ENCODE results near the gene SOWAHD.
"Not testable (repeated sequence)": the region's sequence is repeated elsewhere in the genome, so short reads cannot be mapped to it uniquely, and the experiment has no call there.

Gene SOWAHD, protein sequence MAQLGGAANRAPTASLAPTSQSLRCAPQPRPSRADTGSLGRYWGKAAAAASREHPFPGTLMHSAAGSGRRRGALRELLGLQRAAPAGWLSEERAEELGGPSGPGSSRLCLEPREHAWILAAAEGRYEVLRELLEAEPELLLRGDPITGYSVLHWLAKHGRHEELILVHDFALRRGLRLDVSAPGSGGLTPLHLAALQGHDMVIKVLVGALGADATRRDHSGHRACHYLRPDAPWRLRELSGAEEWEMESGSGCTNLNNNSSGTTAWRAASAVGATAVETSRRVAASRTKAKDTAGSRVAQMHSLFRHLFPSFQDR

DNA sequence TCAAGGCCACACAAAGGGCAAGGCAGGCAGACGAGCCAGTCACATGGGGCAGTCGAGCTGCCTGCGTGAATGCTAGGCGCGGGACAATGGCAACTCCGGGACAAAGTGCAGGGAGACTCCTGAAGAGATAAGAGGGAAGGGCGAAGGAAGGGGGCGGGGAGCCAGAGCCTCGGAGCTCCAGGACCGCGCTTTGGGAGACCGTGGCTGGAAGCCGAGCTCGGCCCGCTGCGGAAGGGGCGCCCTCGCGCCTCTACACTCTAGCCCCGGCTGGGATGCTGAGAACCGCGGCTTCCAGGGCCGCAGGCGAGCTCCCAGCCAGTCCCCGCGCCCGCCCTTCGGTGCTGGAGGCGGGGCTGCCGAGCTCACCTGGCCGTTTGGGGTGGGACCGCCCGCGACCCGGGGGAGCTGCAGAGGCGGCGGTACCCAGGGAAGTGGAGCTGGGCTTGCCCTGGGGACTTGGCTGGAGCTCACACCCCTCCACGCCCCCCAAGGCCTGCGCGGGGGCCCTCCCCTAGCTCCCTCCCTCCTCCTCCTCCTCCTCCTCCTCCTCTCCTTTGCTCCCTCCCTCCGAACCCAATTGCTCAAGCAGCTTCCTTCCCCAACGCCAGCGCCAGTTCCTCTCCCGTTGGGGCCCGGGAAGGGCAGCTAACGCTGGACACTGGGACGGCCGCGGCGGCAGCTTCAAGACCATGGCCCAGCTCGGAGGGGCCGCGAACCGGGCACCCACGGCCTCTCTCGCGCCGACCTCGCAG lies at the start of gene SOWAHD:
SOWAHD (plus strand) TSS at position 610 of the 752 bp plus-strand sequence; CDS start at position 690, 80 bp downstream.
- DNase-seq (ENCODE audit: low read depth in 3 of 3), result no peak

DNA sequence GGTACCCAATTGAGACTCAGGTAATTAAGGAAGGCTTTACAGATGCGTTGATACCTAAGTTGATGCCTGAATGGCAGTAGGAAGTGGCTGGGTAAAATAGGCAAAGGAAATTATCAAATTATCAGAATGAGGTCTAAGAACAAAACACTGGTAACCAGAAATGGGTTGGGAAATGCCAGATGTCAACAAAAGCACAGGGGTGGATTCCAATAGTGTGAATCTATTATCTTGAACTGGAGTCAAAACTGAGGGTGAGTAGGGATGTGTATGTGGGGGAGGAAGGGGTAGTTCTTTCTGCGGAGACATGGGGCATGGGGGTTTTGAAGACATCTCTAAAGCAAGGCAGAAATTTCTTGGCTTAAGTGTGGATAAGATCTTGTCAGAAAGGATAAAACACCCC lies 49.5 kb upstream of the SOWAHD start:
- DNase-seq (ENCODE audit: low read depth in 3 of 3), result no peak

DNA sequence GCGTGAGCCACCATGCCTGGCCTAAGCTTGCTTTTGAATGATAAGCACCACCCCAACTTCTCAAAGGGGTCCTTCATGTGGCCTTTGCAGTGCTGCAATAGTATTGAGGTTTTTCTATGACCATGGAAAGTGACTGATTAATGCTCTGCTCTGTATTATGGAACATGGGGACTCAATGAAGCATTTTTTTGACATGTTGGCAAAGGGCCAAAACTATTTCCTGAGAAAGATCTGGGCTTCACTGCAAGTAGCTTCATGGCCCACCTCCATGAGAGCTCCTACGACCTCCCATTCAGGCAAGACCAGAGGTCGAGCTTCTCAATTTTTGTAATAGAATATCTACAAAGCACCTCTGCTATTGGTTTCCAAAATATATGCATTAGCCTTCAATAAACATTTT lies 48.8 kb upstream of the SOWAHD start:
- no peak for DNase-seq (ENCODE audit: low read depth in 3 of 3)

DNA sequence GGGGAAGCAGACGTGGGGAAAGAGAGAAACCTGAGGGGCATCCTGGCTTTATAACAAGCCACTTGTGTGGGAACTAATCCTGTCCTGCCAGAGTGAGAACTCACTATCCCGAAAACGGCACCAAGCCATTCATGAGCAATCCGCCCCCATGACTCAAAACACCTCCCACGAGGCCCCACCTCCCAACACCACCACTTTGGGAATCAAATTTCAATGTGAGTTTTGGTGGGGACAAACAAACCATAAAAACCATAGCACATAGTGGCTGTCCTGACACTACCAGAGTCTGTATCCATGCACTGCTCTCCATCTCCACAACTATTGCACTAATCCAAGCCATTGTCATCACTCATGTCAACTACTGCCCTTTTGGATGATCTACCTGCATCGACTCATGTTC lies 36.9 kb upstream of the SOWAHD start:
- DNase-seq (ENCODE audit: low read depth in 3 of 3), result no peak

DNA sequence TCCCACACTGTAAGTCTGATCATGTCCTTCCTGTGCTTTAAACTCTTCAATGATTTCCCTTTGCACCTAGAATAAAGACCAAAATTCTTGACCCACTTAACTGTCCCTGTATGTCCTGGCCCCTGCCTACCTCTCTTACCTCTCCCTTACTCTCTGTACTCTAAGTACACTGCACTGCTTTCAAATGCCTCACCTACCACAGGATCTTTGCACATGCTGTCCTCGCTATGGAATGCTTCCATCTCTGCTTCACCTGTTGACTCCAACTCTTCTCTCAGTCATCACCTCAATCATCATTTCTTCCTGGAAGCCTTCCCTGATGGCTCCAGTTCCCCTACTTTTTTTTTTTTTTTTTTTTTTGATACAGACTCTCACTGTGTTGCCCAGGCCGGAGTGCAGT lies 36.5 kb upstream of the SOWAHD start:
- DNase-seq (ENCODE audit: low read depth in 3 of 3), result no peak

DNA sequence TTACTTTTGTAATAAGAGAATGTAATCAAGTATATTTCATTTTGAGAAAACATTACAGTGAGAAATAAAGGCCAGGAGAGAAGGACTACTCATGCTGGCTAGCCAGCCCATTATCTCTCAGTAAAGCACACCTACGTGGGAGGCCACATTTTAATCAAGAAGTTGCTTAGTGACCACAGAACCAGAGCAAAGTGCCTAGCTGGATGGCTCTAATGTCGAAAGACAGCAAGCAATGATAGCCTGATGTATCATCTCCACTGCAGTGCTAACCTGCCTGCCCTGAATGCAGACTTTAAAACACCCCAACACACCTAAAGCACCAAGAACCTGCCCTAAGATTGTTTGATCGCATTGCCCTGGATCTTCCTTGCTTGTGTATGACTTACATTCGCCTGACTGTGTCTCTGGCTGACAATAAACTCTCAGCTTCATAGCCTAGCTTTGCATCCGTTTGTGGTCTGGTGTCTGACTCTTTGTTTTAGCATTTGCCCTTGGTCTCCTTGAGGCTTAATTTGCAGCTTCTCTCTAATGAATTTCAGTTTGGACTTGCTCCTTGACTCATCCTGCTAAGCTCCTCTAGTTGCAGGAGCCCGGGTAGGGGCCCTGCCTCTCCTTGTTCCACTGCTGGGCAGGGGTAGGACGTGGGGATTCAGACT lies 31.4 kb upstream of the SOWAHD start:
- no peak for DNase-seq (ENCODE audit: low read depth in 3 of 3)

DNA sequence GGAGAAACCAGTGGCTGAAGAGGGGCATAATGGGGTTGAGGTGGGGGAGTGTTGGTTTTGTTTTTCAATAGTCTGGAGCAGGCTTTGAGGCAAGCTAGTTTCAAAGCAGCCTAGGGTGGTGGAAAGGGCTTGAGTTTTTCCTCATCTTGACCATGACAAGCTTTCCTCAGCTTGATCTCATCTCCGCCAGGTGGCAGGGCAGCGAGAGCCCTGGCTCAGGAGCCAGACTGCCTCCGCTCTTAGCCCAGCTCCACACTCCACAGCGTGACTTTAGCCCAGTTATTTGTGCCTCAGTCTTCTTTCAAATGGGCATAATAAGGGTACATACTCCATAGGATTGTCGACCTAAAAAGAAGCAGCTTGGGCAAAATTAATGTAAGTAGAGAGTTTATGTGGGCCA lies 29.9 kb upstream of the SOWAHD start:
- no peak for DNase-seq (ENCODE audit: low read depth in 3 of 3)

DNA sequence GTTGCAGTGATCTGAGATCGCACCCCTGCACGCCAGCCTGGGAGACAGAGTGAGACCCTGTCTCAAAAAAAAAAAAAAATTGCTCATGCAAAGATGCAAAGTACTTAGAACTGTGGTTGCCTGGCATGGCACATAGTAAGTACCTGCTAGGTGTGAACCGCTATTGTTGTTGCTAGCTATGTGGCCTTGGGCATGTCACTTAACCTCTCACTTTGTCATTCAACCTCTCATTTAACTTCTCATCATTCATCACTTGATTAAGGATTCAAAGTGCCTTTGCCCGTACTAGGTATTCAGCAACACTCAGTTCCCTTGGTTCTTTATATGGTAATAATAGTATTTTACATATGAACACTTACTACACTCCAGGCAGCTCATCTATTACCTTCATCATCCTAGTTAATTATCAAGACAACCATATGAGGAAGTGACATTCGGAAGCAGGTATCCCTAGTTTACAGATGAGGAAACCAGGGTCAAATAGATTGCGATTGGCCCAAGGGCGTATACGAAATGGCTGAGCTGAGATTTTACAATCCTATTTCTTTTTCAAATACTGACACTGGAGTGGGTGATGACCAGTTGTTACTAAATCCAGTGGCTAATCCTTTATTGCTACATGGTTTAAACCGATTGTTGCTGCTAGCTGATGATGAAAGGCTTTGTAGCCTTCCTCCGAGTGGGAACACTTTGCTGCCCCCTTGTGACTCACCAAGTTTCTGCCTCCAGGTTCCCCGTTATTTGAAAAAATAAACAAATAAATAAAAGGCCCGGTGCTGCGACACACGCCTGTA lies 28.8 kb upstream of the SOWAHD start:
- DNase-seq (ENCODE audit: low read depth in 3 of 3), result peak; percentile 14 to 61 (median 20)

DNA sequence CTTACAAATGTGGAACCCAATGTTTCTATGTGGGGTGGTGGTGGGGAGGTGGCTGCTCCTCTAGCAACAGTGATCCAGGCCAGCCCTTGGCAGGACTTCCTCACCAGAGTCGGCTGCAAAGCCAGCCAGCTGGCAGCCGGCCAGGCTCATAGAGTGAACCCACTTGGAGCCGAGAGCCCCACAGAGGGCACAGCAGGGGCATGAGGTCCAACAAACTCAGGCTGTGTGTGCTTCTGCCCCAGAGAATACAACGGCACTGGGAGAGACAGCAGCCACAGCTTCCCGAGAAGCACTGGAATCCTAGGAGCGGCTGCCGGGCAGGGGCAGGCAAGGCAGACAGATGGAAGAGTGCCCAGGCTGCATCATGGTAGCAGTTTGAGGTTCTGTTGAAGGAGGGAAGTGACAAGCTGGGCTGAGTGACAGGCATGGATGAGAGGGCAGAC lies 23.5 kb upstream of the SOWAHD start:
- DNase-seq (ENCODE audit: low read depth in 3 of 3), result no peak

DNA sequence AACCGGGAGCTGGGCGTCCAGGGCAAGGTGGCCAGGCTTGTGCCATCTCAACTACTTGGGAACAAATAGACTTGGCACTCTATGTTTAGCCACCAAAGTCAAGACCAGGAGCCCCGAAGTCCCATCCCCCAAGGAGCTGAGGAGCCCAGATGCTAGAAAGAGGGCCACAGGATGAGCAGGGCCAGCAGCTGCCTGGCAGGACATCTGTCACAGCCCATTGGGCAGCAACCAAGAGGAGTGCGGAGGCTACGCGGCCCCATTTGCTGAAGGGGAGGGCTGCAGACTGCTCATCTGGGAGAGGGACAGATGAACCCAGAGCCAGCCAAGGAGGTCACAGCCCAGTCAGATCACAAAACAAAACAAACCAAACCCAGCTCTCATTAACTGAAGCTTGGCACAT lies 22.9 kb upstream of the SOWAHD start:
- DNase-seq (ENCODE audit: low read depth in 3 of 3), result no peak

DNA sequence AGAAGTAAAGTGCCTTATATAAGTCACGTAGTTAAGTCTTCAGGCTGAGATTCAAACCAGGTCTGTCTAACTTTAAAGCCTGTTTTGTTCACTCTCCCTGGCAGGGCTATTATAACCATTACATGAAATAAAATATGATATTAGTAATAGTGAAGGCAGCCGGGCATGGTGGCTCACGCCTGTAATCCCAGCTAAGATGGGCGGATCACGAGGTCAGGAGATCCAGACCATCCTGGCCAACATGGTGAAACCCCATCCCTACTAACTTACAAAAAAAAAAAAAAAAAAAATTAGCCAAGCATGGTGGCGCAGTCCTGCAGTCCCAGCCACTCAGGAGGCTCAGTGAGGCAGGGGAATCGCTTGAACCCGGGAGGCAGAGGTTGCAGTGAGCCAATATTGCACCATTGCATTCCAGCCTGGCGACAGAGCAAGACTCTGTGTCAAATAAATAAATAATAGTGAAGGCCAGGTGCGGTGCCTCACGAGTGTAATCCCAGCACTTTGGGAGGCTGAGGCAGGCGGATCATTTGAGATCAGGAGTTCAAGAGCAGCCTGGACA lies 22.1 kb upstream of the SOWAHD start:
- DNase-seq (ENCODE audit: low read depth in 3 of 3), result no peak

DNA sequence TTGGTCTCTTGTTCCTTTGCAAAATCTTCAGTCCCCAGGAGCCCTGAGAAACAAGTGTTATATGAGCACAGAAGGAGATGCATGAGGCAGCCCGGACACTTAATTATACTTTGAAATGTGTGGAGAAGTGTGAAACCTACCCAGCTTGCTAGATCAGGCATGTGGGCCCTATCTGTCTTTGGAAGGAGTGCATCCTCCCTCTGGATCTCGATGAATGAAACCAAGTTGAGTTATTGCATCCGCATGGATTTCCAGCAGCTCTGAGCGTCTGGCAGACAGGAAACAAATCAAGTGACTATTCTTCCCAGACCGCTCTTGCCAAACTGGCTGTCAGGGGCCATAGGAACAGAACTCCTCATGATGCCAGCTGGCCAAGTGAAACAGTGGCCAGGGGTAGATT lies 19.6 kb upstream of the SOWAHD start:
- no peak for DNase-seq (ENCODE audit: low read depth in 3 of 3)

DNA sequence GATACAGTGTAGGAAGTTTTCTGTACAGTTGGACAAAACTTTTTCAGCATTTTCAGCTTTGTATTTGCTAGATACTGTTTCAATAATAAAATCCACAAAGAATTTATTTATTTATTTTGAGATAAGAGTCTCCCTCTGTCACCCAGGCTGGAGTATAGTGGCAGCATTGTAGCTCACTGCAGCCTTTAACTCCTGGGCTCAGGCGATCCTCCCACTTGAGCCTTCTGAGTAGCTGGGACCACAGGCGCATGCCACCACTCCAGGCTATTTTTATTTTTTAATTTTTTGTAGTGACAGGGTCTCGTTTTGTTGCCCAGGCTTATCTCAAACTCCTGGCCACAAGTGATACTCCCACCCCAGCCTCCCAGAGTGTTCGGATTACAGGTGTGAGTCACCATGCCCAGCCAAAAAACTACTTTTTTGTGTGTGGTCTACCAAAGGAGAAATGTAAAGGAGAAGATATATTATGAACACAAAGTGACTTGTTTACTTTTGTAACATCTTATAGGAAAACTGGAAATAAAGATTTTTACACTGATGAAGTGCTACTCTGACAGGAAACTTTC lies 13.0 kb upstream of the SOWAHD start:
- DNase-seq (ENCODE audit: low read depth in 3 of 3), result no peak

DNA sequence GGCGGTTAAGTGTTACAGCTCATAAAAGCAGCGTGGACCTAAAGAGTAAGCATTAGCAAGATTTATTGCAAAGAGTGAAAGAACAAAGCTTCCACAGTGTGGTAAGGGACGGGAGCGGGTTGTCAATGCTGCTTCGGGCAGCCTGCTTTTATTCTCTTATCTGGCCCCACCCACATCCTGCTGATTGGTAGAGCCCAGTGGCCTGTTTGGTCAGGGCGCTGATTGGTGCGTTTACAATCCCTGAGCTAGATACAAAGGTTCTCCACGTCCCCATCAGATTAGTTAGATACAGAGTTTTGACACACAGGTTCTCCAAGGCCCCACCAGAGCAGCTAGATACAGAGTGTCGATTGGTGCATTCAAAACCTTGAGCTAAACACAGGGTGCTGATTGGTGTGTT lies 8.3 kb upstream of the SOWAHD start:
- DNase-seq (ENCODE audit: low read depth in 3 of 3), result not testable (repeated sequence)

DNA sequence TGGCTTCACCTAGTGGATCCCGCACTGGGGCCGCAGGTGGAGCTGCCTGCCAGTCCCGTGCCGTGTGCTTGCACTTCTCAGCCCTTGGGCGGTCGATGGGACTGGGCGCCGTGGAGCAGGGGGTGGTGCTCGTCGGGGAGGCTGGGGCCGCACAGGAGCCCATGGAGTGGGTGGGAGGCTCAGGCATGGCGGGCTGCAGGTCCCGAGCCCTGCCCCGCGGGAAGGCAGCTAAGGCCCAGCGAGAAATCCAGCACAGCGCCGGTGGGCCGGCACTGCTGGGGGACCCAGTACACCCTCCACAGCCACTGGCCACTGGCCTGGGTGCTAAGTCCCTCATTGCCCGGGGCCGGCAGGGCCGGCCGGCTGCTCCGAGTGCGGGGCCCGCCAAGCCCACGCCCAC lies 7.6 kb upstream of the SOWAHD start:
- not testable (repeated sequence) for DNase-seq (ENCODE audit: low read depth in 3 of 3)

DNA sequence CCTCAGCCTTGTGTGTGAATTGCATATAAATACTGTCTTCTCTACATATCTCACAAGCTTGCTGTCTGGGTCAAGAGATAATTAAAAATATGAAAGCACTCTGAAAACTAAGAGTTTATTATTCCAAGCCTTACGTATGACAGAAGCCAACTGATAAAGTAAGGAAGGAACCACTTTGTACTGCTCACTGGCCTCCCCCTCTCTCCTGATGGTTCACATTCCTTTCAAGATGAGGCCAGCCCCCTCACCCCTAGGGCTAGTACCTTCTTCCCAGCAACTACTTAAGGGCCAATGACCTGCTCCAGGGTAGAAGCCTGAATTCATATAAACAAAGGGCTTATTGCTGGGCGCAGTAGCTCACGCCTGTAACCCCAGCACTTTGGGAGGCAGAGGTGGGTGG lies 5.4 kb upstream of the SOWAHD start:
- no peak for DNase-seq (ENCODE audit: low read depth in 3 of 3)

DNA sequence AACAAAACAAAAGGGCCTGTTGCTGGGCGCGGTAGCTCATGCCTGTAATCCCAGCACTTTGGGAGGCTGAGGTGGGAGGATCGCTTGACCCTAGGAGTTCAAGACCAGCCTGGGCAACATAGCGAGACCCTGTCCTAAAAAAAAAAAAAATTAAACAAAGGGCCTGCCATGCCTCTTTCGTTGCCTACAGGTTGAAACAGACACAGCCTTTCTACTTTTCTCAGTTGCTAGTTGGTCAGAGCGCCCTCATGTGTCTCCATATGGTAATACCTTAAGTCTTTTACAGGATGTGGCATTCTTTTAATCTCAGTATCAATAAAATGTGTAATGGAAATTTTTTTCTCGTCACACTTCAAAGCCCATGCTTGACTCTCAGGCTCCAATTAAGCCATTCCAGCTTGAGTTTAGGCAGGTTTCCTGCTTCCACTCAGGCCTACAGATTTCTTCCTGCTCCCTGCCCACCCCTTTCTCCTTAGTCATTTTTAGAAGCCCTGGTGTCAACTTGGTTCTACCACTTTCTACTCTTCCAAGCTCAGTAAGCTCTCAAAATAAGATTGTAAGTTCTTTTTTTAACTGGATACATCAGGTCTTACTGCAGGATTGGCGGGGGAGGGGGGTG lies 4.6 kb upstream of the SOWAHD start:
- peak in 1 of 3 donors; percentile 57 for DNase-seq (ENCODE audit: low read depth in 3 of 3)

DNA sequence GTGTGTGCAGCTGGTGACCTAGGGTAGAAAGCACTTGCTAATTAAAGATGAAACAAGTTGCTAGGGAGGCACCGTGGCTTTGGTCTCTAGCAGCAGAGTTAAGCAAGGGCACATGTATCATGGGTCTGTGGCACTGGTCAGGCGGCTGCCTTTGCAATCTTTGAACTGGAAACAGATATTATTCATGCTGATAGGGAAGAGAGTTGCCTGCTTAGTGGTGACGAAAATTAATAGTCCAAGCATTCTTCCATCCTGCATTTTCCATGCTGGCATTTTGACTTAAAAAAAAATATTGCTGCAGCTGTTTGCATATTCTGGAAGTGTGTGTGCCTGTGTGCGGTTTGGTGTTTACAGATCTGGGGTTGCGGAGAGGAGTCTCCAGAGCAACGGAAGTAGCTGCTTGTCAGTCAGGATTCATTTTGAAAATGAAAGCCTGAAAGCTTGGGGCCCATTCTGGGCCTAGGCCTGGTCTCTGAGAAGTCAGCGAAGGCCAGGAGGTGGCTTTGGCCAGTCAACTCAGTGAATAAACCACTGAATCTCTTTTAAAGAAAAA lies 2.3 kb upstream of the SOWAHD start:
- peak in 2 of 3 donors; percentile 22 to 40 for DNase-seq (ENCODE audit: low read depth in 3 of 3)

DNA sequence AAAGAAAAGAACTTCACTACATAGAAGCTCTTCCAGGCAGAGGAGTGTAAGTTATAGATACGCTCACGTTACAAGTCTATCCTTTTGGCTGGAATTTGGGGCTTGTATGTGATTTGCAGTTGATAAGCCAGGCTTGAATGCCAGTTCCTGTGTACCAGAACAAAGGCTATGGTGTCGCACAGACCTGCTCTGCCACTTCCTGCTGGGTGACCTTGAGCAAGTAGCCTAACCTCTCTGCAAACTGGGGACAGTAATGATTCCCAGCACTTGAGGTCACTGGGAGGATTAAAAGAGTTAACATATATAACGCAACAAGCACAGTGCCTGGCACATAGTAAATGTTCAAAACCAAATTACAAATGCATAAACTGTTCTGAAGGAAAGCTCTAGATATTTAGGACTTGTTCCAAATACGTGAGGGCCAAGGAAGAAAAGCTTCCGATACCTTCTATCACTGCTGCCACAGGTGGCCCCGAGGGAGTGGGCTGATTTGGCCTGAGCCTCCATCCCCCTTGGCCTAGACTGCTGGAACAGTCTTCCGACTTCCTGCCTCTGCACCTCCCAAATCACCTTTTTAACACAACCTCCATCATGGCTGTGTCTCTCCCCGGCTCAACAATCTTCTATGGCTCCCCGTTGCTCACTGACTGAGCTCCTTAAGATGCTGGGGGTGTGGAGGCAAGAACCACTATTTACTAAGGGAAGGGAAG lies 1.3 kb upstream of the SOWAHD start:
- no peak for DNase-seq (ENCODE audit: low read depth in 3 of 3)

DNA sequence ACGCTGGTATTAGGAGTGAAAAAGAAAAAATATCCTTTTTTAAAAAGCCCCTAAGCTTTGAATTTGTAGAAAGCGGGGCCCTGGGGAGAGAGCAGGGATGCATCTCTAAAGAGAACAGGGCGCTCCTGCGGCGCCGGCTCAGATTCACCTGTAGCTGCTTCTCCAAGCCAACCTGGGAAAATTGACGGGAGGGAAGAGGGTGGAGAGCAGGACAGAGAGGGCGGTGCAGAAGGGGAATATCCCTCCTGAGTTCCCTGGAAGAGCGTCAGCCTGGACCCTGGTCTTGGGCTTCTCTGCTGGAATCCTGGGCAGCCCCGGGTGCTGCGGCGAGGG lies 776 bp upstream of the SOWAHD start:
- DNase-seq (ENCODE audit: low read depth in 3 of 3), result no peak
